ENCODE results near the gene SH2D3A.

The SH2D3A gene

DNA sequence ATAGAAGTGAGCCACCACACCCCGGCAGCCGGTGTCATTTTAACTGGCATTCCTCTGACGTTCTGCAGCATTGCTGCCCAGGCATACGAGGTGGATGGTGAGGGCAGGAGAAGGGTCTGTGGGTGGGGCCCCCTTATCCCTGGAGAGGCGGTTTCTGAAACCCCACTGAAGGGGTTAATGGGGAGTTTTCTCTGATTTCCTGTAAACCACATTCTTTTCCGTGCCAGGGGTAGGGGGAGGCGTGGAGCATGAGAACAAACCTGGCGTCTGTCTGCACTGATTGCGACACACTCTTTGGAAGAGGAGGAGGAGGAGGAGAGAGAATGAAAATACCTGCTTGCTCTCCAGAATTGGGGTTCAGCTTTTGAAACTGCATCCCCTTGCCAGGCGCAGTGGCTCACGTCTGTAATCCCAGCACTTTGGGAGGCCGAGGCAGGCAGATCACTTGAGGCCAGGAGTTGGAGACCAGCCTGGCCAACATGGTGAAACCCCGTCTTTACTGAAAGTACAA lies 44.1 kb downstream of the SH2D3A start:
- no peak overlapping the region for H3K4me3 ChIP-seq (ENCODE audit: low read length)
- no peaks in the 10 kb centered on the region for H3K9me3 ChIP-seq (replicated peaks; ENCODE audit: low read length)
- H3K4me1 ChIP-seq (ENCODE audit: control insufficient read depth, insufficient read depth, low read length), result peaks cover 4% of the 10 kb centered on the region
- peaks cover 24% of the 10 kb centered on the region for H3K27me3 ChIP-seq (ENCODE audit: control insufficient read depth, insufficient read depth, low read length)
- no peak overlapping the region for H3K9ac ChIP-seq (ENCODE audit: low read depth, low read length)
- peak overlapping the region; percentile 9 for H3K4me2 ChIP-seq (ENCODE audit: low read length)
- H3K36me3 ChIP-seq (ENCODE audit: insufficient read depth, low read length), result no peaks in the 10 kb centered on the region

- Histone ChIP-seq H3K4me1 (ENCODE audit: control insufficient read depth, insufficient read depth, low read length) (peaks cover 4% of the 10 kb centered on the region), H3K4me2 (ENCODE audit: low read length) (no peak overlapping the region), H3K27me3 (ENCODE audit: control insufficient read depth, insufficient read depth, low read length) (peaks cover 24% of the 10 kb centered on the region), H3K4me3 (ENCODE audit: low read length) (no peak overlapping the region), H3K9me3 (replicated peaks; ENCODE audit: low read length) (no peaks in the 10 kb centered on the region), H3K36me3 (ENCODE audit: insufficient read depth, low read length) (no peaks in the 10 kb centered on the region), H3K9ac (ENCODE audit: low read depth, low read length) (no peak overlapping the region)
These were observed 45.5 kb downstream of the SH2D3A start for GRCh38 chr19:6721773-6722172.

- Histone ChIP-seq H3K4me2 (ENCODE audit: low read length) (no peak overlapping the region), H3K9me3 (replicated peaks; ENCODE audit: low read length) (no peaks in the 10 kb centered on the region), H3K4me3 (ENCODE audit: low read length) (no peak overlapping the region), H3K4me1 (ENCODE audit: control insufficient read depth, insufficient read depth, low read length) (peaks cover 4% of the 10 kb centered on the region), H3K27me3 (ENCODE audit: control insufficient read depth, insufficient read depth, low read length) (peaks cover 24% of the 10 kb centered on the region), H3K9ac (ENCODE audit: low read depth, low read length) (no peak overlapping the region), H3K36me3 (ENCODE audit: insufficient read depth, low read length) (no peaks in the 10 kb centered on the region)
These were observed 46.1 kb downstream of the SH2D3A start for GRCh38 chr19:6721138-6721474.

- Histone ChIP-seq H3K4me2 (ENCODE audit: low read length) (no peak within 1 kb of the TSS), H3K9ac (ENCODE audit: low read depth, low read length) (no peak within 1 kb of the TSS), H3K4me1 (ENCODE audit: control insufficient read depth, insufficient read depth, low read length) (peaks cover 4% of the 10 kb centered on the region), H3K4me3 (ENCODE audit: low read length) (no peak within 1 kb of the TSS), H3K9me3 (replicated peaks; ENCODE audit: low read length) (no peaks in the 10 kb centered on the region), H3K36me3 (ENCODE audit: insufficient read depth, low read length) (no peaks in the 10 kb centered on the region), H3K27me3 (ENCODE audit: control insufficient read depth, insufficient read depth, low read length) (peaks cover 22% of the 10 kb centered on the region)
These were observed 46.7 kb downstream of the SH2D3A start, which contains the start of gene C3 for GRCh38 chr19:6720369-6721137. Gene C3, minus strand, starts transcription at chr19:6720650. Its CDS starts 61 bp downstream, at chr19:6720589.

GRCh38 chr19:6719992-6720368 lies 47.3 kb downstream of the SH2D3A start:
- H3K4me1 ChIP-seq (ENCODE audit: control insufficient read depth, insufficient read depth, low read length), result peaks cover 4% of the 10 kb centered on the region
- no peak overlapping the region for H3K4me3 ChIP-seq (ENCODE audit: low read length)
- H3K9ac ChIP-seq (ENCODE audit: low read depth, low read length), result no peak overlapping the region

GRCh38 chr19:6719540-6719861 lies 47.7 kb downstream of the SH2D3A start:
- peaks cover 18% of the 10 kb centered on the region for H3K27me3 ChIP-seq (ENCODE audit: control insufficient read depth, insufficient read depth, low read length)
- peaks cover 4% of the 10 kb centered on the region for H3K4me1 ChIP-seq (ENCODE audit: control insufficient read depth, insufficient read depth, low read length)
- H3K4me3 ChIP-seq (ENCODE audit: low read length), result no peak overlapping the region
- no peak overlapping the region for H3K4me2 ChIP-seq (ENCODE audit: low read length)
- no peaks in the 10 kb centered on the region for H3K36me3 ChIP-seq (ENCODE audit: insufficient read depth, low read length)
- no peaks in the 10 kb centered on the region for H3K9me3 ChIP-seq (replicated peaks; ENCODE audit: low read length)
- no peak overlapping the region for H3K9ac ChIP-seq (ENCODE audit: low read depth, low read length)

More at GRCh38 chr19:6719992-6720368, 47.3 kb downstream of the SH2D3A start:
- Histone ChIP-seq H3K4me2 (ENCODE audit: low read length) (no peak overlapping the region), H3K27me3 (ENCODE audit: control insufficient read depth, insufficient read depth, low read length) (peaks cover 18% of the 10 kb centered on the region), H3K9me3 (replicated peaks; ENCODE audit: low read length) (no peaks in the 10 kb centered on the region), H3K36me3 (ENCODE audit: insufficient read depth, low read length) (no peaks in the 10 kb centered on the region)

GRCh38 chr19:6718741-6719539 lies 48.3 kb downstream of the SH2D3A start:
- H3K9me3 ChIP-seq (replicated peaks; ENCODE audit: low read length), result no peaks in the 10 kb centered on the region
- H3K27me3 ChIP-seq (ENCODE audit: control insufficient read depth, insufficient read depth, low read length), result peaks cover 18% of the 10 kb centered on the region
- no peak overlapping the region for H3K9ac ChIP-seq (ENCODE audit: low read depth, low read length)
- no peak overlapping the region for H3K4me3 ChIP-seq (ENCODE audit: low read length)
- H3K4me2 ChIP-seq (ENCODE audit: low read length), result no peak overlapping the region
- peaks cover 4% of the 10 kb centered on the region for H3K4me1 ChIP-seq (ENCODE audit: control insufficient read depth, insufficient read depth, low read length)
- no peaks in the 10 kb centered on the region for H3K36me3 ChIP-seq (ENCODE audit: insufficient read depth, low read length)

DNA sequence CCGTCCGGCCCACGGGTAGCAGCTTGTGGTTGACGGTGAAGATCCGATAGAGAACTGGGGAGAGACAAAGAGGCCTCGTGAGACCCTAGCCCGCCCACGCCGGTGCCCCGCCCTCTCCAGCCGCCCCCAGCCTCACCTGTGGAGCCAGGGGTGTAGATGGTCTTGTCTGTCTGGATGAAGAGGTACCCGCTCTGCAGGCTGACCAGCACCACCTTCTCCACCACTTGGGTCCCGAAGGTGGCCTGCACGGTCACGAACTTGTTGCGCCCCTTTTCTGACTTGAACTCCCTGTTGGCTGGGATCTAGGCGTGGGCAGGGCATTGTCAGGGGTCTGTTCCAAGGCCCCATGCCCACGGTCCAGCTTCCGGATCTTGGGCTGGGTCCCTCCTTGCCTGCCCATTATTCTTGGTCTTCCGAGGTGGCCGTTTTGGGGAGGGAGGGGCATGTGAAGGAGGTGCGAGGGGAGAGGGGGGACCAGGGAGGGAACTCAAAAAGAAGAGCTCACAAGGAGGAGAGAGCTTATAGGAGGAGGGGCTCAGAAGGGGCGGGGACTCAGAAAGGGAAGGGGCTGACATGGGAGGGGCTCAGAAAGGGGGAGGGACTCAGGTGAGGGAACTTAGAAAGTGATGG lies 49.0 kb downstream of the SH2D3A start:
- no peaks in the 10 kb centered on the region for H3K36me3 ChIP-seq (ENCODE audit: insufficient read depth, low read length)
- no peak overlapping the region for H3K4me3 ChIP-seq (ENCODE audit: low read length)
- no peaks in the 10 kb centered on the region for H3K9me3 ChIP-seq (replicated peaks; ENCODE audit: low read length)
- H3K4me1 ChIP-seq (ENCODE audit: control insufficient read depth, insufficient read depth, low read length), result peaks cover 3% of the 10 kb centered on the region
- no peak overlapping the region for H3K4me2 ChIP-seq (ENCODE audit: low read length)
- no peak overlapping the region for H3K9ac ChIP-seq (ENCODE audit: low read depth, low read length)
- H3K27me3 ChIP-seq (ENCODE audit: control insufficient read depth, insufficient read depth, low read length), result peaks cover 15% of the 10 kb centered on the region

DNA sequence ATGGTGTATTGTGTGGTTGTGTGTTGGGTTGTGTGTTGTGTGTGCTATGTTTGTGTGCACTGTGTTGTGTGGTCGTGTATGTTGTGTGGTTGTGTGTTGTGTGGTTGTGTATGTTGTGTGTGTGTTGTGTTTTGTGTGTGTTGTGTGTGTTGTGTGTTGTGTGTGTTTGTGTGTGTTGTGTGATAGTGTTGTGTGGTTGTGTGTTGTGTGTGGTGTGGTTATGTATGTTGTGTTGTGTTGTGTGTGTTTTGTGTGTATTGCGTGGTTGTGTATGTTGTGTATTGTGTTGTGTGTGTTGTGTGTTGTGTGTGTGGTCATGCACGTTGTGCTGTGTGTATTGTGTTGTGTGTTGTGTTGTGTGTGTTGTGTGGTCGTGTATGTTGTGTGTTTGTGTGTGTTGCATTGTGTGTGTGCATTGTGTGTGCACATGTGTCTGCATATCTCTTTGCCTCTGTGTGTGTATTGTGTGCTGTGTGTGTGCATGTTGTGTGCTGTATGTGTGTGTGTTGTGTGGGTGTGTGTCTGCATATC lies 49.7 kb downstream of the SH2D3A start:
- Histone ChIP-seq H3K4me3 (ENCODE audit: low read length) (no peak overlapping the region), H3K9me3 (replicated peaks; ENCODE audit: low read length) (no peaks in the 10 kb centered on the region), H3K27me3 (ENCODE audit: control insufficient read depth, insufficient read depth, low read length) (peaks cover 14% of the 10 kb centered on the region), H3K9ac (ENCODE audit: low read depth, low read length) (no peak overlapping the region), H3K4me2 (ENCODE audit: low read length) (no peak overlapping the region), H3K4me1 (ENCODE audit: control insufficient read depth, insufficient read depth, low read length) (no peaks in the 10 kb centered on the region), H3K36me3 (ENCODE audit: insufficient read depth, low read length) (no peaks in the 10 kb centered on the region)

DNA sequence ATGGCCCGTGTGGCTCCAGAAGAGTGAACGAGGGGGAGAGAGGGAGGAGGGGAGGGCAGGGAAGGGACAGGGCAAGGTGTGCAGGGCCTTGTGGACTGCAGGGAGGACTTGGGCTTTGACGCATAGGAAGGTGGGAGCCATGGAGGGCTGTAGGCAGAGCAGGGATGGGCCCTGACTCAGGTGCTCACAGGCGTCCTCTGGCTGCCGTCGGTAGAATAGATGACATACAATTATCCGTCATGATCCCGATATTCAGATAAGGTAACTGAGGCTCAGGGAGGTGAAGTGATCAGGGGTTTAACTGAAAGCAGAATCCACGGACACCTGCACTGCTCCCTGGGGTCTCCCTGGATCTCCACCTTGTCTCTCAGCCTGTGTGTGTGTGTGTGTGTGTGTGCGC lies 50.2 kb downstream of the SH2D3A start:
- Histone ChIP-seq H3K27me3 (ENCODE audit: control insufficient read depth, insufficient read depth, low read length) (peaks cover 9% of the 10 kb centered on the region), H3K9me3 (replicated peaks; ENCODE audit: low read length) (no peaks in the 10 kb centered on the region), H3K36me3 (ENCODE audit: insufficient read depth, low read length) (no peaks in the 10 kb centered on the region), H3K4me3 (ENCODE audit: low read length) (no peak overlapping the region), H3K4me2 (ENCODE audit: low read length) (no peak overlapping the region), H3K9ac (ENCODE audit: low read depth, low read length) (no peak overlapping the region), H3K4me1 (ENCODE audit: control insufficient read depth, insufficient read depth, low read length) (no peaks in the 10 kb centered on the region)

DNA sequence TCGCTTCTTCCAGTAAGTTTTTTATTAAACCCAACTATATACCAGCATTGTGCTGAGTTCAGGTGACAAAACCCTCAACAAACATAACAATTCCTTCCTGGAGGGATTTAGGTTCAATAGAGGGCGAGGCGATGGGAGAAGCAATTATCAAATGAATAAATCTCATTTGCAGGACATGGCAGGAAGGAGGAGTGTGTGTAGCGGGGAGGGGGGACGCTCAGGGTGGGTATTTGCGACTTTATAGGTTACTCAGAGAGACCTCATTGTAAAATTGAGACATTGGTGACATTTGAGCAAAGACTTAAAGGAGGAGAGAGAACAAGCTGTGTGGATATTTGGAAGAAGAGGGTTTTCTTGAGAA lies 50.6 kb downstream of the SH2D3A start:
- no peaks in the 10 kb centered on the region for H3K9me3 ChIP-seq (replicated peaks; ENCODE audit: low read length)
- no peaks in the 10 kb centered on the region for H3K4me1 ChIP-seq (ENCODE audit: control insufficient read depth, insufficient read depth, low read length)
- H3K4me3 ChIP-seq (ENCODE audit: low read length), result no peak overlapping the region
- no peak overlapping the region for H3K4me2 ChIP-seq (ENCODE audit: low read length)
- H3K27me3 ChIP-seq (ENCODE audit: control insufficient read depth, insufficient read depth, low read length), result peaks cover 9% of the 10 kb centered on the region
- H3K9ac ChIP-seq (ENCODE audit: low read depth, low read length), result no peak overlapping the region
- no peaks in the 10 kb centered on the region for H3K36me3 ChIP-seq (ENCODE audit: insufficient read depth, low read length)

Data from skeletal muscle satellite cell (primary cell).